B cell (primary cell): ENCODE results near the gene SEC23B.

ENCODE experiments used
- EZH2 ChIP-seq: IDR thresholded peaks from 2 replicates; pipeline ENCODE4 v1.6.1; 2012; ENCODE audit warnings: borderline replicate concordance, low read depth, mild to moderate bottlenecking, moderate library complexity, low read length; ENCODE audit not compliant: insufficient read depth, poor library complexity, severe bottlenecking
- TF ChIP-seq, protein P1 (sequence below): fragments of 200-600 bp; IDR thresholded peaks from one replicate; pipeline ENCODE4 v1.8.0; 2022; ENCODE audit warnings: antibody characterized with exemption, mild to moderate bottlenecking

GRCh38 chr20:18543932-18544331, 36.2 kb downstream of the SEC23B start:
- TF ChIP-seq, protein P1, sequence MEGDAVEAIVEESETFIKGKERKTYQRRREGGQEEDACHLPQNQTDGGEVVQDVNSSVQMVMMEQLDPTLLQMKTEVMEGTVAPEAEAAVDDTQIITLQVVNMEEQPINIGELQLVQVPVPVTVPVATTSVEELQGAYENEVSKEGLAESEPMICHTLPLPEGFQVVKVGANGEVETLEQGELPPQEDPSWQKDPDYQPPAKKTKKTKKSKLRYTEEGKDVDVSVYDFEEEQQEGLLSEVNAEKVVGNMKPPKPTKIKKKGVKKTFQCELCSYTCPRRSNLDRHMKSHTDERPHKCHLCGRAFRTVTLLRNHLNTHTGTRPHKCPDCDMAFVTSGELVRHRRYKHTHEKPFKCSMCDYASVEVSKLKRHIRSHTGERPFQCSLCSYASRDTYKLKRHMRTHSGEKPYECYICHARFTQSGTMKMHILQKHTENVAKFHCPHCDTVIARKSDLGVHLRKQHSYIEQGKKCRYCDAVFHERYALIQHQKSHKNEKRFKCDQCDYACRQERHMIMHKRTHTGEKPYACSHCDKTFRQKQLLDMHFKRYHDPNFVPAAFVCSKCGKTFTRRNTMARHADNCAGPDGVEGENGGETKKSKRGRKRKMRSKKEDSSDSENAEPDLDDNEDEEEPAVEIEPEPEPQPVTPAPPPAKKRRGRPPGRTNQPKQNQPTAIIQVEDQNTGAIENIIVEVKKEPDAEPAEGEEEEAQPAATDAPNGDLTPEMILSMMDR, result no peak
- no peak for TF ChIP-seq EZH2
